Lower leg skin (tissue), 4 donors: ENCODE measurements around the gene SENP6. TPM values are rescaled to one million over a fixed set of nuclear protein-coding genes. Genes with fewer than 3 reads are reported as not detected.
"Not testable (repeated sequence)": the region's sequence is repeated elsewhere in the genome, so short reads cannot be mapped to it uniquely, and the experiment has no call there.

Source experiments
- DNase-seq, 2 donors: peaks; one replicate each; pipeline ENCODE4 v3.0.0-alpha.2; 2019; ENCODE audit warnings: low spot score in 2 of 2
- H3K4me3 ChIP-seq: fragments of 200-600 bp; sonication (generic); 2 replicates; pipeline ENCODE4 v1.5.1; 2017; ENCODE audit warnings: mild to moderate bottlenecking, low read depth; ENCODE audit not compliant: poor library complexity, severe bottlenecking
- POLR2A ChIP-seq, 2 donors: fragments of 450-650 bp; IDR thresholded peaks; one replicate each; pipeline ENCODE4 v1.6.1; 2016 to 2017; ENCODE audit warnings: antibody characterized with exemption in 2 of 2, mild to moderate bottlenecking in 1 of 2, moderate library complexity in 1 of 2
- WGBS, 2 donors: methylation state at CpG; one replicate each; pipeline ENCODE4 v1.1.5; 2018; 5-methylcytosine and 5-hydroxymethylcytosine counted together
- intact Hi-C: fragments of 100-400 bp; cut with DNase I; formaldehyde crosslinking; loops from one replicate; pipeline ENCODE4 v1.15.0; 2023; ENCODE audit warnings: low total_unique reads
- total RNA-seq, 4 donors: library from RNA; depleted of rRNA; stranded (reverse); fragments of >200 nt; gene quantifications; one replicate each; pipeline ENCODE4 v1.1.0, GENCODE V29; 2016
- TF ChIP-seq, protein P1 (sequence below), 3 donors: fragments of 450-650 bp; IDR thresholded peaks; one replicate each; pipeline ENCODE4 v1.5.1; 2016; ENCODE audit warnings: antibody characterized with exemption in 3 of 3, mild to moderate bottlenecking in 3 of 3, moderate library complexity in 2 of 3

The SENP6 gene
- total RNA-seq, 4 donors from 2014 or later: 55.4 to 80.0 (median 63.1) TPM

DNA sequence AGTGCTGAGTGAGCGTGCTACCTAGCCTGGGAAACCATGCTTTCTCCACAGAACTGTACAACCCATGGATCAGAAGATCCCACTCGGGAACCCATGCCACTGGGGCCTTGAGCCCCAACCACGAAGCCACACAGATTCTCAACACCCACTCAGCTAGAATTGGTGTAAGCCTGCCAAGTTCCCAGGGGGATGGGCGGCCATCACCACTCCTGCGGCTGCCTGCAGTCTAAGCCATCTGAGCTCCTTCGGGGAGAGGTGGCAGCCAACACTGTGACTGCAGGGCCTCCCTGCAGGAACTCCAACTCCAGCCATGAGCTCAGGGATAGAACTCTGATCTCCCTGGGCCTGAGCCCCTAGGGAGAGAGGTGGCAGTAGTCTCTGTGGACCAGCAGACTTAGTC lies 33.6 kb upstream of the SENP6 start:
- no peak for TF ChIP-seq POLR2A (IDR thresholded peaks at IDR 0.05)
- TF ChIP-seq, protein P1, sequence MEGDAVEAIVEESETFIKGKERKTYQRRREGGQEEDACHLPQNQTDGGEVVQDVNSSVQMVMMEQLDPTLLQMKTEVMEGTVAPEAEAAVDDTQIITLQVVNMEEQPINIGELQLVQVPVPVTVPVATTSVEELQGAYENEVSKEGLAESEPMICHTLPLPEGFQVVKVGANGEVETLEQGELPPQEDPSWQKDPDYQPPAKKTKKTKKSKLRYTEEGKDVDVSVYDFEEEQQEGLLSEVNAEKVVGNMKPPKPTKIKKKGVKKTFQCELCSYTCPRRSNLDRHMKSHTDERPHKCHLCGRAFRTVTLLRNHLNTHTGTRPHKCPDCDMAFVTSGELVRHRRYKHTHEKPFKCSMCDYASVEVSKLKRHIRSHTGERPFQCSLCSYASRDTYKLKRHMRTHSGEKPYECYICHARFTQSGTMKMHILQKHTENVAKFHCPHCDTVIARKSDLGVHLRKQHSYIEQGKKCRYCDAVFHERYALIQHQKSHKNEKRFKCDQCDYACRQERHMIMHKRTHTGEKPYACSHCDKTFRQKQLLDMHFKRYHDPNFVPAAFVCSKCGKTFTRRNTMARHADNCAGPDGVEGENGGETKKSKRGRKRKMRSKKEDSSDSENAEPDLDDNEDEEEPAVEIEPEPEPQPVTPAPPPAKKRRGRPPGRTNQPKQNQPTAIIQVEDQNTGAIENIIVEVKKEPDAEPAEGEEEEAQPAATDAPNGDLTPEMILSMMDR (IDR thresholded peaks at IDR 0.05): no peak
- H3K4me3 ChIP-seq: no peak overlapping the region
- WGBS, 2 donors: 87 to 100% methylated on average over 5 to 6 of the region's 6 CpGs
- intact Hi-C loops: no loop called here
- DNase-seq: no peak

DNA sequence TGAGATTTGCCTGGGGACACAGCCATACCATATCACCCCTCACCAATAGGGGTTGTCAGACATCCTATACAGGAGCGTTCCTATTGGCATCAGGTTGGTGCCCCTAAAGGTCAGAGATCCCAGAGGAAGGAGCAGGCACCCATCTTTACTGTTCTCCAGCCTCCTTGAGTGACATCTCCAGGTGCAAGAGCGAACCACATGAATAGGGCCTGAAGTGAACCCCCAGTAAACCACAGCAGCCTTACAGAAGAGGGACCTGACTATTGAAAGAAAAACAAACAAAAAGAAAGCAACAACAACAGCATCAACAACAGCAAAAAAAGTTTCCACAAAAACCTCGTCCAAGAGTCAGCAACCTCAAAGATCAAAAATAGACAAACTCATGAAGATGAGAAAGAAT lies 32.7 kb upstream of the SENP6 start:
- 61 to 64% methylated on average over 3 of the region's 3 CpGs for WGBS, 2 donors
- H3K4me3 ChIP-seq: no peak overlapping the region
- TF ChIP-seq, protein P1 (IDR thresholded peaks at IDR 0.05): no peak
- TF ChIP-seq POLR2A (IDR thresholded peaks at IDR 0.05): no peak
- intact Hi-C loops: no loop called here
- DNase-seq: no peak

DNA sequence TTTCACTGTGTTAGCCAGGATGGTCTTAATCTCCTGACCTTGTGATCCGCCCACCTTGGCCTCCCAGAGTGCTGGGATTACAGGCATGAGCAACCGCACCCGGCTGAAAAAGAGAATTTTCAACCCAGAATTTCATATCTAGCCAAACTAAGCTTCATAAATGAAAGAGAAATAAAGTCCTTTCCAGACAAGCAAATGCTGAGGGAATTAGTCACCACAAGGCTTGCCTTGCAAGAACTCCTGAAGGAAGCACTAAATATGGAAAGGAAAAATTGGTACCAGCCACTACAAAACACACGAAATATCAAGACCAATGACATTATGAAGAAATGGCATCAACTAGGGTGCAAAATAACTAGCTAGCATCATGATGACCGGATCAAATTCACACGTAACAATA lies 31.0 kb upstream of the SENP6 start:
- 96% methylated on average over 6 of the region's 6 CpGs for WGBS, 2 donors
- intact Hi-C loops, DNase-seq, H3K4me3 ChIP-seq: not testable (repeated sequence)

DNA sequence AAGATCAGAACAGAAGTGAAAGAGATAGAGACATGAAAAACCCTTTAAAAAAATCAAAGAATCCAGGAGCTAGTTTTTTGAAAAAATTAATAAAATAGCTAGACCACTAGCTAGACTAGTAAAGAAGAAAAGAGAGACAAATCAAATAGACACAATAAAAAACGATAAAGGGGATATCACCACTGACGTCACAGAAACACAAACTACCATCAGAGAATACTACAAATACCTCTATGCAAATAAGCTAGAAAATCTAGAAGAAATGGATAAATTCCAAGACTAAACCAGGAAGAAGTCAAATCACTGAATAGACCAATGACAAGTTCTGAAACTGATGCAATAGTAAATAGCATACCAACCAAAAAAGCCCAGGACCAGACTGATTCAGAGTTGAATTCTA lies 29.6 kb upstream of the SENP6 start:
- TF ChIP-seq POLR2A (IDR thresholded peaks at IDR 0.05): no peak
- TF ChIP-seq, protein P1 (IDR thresholded peaks at IDR 0.05): no peak
- WGBS, 2 donors: 87 to 90% methylated on average over 2 of the region's 2 CpGs
- intact Hi-C loops: no loop called here
- DNase-seq: no peak
- H3K4me3 ChIP-seq: no peak overlapping the region

DNA sequence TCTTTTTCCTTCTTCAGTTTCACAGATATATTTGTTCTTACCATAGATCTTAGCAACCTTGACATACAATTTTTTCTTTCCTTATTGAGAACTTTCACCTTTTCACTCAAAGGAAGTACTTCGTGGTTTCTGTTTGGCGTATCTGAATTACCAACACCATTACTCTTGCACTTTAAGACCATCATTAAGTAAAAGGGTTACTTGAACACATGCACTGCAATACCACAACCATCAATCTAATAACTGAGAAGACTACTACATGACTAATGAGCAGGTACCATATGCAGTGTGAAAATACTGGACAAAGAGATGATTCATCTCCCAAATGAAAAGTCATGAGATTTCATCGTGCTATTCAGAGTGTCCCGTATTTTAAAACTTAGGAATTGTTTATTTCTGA lies 21.7 kb upstream of the SENP6 start:
- TF ChIP-seq, protein P1 (IDR thresholded peaks at IDR 0.05): no peak
- no peak for TF ChIP-seq POLR2A (IDR thresholded peaks at IDR 0.05)
- H3K4me3 ChIP-seq: no peak overlapping the region
- 90 to 91% methylated on average over 4 of the region's 4 CpGs for WGBS, 2 donors
- intact Hi-C loops: no loop called here
- no peak for DNase-seq

DNA sequence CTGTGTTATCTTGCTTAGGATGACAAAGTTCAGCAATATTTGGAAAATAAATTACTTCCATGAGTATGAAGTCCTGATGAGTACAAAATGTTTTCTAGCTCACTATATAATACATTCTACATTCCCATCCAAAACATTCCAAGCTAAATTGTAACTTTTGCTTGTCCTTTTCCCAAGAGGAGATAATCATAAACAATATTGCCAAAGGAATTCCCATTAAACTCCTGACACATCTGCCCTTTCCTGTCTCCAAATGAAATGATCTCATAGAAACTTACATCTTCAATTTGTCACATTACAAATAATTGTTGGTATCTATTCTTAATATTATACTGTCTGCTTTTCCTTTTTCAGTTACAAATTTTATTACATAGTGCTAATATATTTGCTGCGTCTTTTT lies 20.4 kb upstream of the SENP6 start:
- 83 to 93% methylated on average over 1 of the region's 1 CpG for WGBS, 2 donors
- no peak overlapping the region for H3K4me3 ChIP-seq
- intact Hi-C loops: no loop called here
- TF ChIP-seq POLR2A (IDR thresholded peaks at IDR 0.05): no peak
- TF ChIP-seq, protein P1 (IDR thresholded peaks at IDR 0.05): no peak
- DNase-seq: no peak

DNA sequence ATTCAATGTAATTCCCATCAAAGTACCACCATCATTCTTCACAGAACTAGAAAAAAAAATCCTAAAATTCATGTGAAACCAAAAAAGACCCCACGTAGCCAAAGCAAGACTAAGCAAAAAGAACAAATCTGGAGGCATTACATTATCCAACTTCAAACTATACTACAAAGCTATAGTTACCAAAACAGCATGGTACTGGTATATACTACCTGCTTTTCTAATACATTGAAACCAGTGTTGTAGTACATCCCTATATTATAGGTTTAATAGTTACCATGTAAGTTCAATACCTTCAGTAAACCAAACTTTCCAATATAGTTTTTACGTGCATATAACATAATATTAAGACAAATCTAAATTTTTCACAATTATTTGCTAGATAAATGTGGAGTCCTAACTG lies 17.1 kb upstream of the SENP6 start:
- DNase-seq, H3K4me3 ChIP-seq, intact Hi-C loops: not testable (repeated sequence)
- WGBS, 2 donors: 66 to 92% methylated on average over 2 of the region's 2 CpGs
